GM23338 (cell line): Measurements from ENCODE around the gene SEC11C. TPM values are rescaled to one million over a fixed set of nuclear protein-coding genes. Genes with fewer than 3 reads are reported as not detected.

Experiments used
- ATAC-seq: fragments of 200-7000 bp; cut with Tn5 transposase; 3 replicates; pipeline ENCODE4 v1.9.1; 2020
- DNase-seq: peaks from one replicate; pipeline ENCODE4 v3.0.0-alpha.2; 2015; ENCODE audit warnings: low spot score
- H2AFZ ChIP-seq: fragments of 200-600 bp; sonication (generic); 2 replicates; pipeline ENCODE4 v1.8.0; 2016; ENCODE audit warnings: antibody characterized with exemption, mild to moderate bottlenecking, moderate library complexity
- H3F3A ChIP-seq: fragments of 200-600 bp; sonication (generic); replicated peaks from 2 replicates; pipeline ENCODE4 v1.8.0; 2017; ENCODE audit warnings: antibody characterized with exemption, mixed run types, low read depth
- H3K27ac ChIP-seq: fragments of 200-600 bp; sonication (generic); 2 replicates; pipeline ENCODE4 v1.6.1; 2016; ENCODE audit warnings: low read depth
- H3K27me3 ChIP-seq: fragments of 200-600 bp; sonication (generic); 2 replicates; pipeline ENCODE4 v1.8.0; 2016; ENCODE audit warnings: mild to moderate bottlenecking, mixed run types, moderate library complexity; ENCODE audit not compliant: insufficient read depth
- H3K36me3 ChIP-seq: fragments of 200-600 bp; sonication (generic); 2 replicates; pipeline ENCODE4 v1.8.0; 2016; ENCODE audit warnings: mild to moderate bottlenecking; ENCODE audit not compliant: insufficient read depth
- H3K4me1 ChIP-seq: fragments of 200-600 bp; sonication (generic); 2 replicates; pipeline ENCODE4 v1.8.0; 2016; ENCODE audit warnings: mild to moderate bottlenecking, moderate library complexity; ENCODE audit not compliant: insufficient read depth
- H3K4me2 ChIP-seq: fragments of 200-600 bp; sonication (generic); 2 replicates; pipeline ENCODE4 v1.7.1; 2017; ENCODE audit warnings: mixed run types
- H3K4me3 ChIP-seq: fragments of 200-600 bp; sonication (generic); 2 replicates; pipeline ENCODE4 v1.6.1; 2016; ENCODE audit warnings: mixed run types
- H3K79me2 ChIP-seq: fragments of 200-600 bp; sonication (generic); replicated peaks from 2 replicates; pipeline ENCODE4 v1.8.0; 2017; ENCODE audit warnings: mild to moderate bottlenecking; ENCODE audit not compliant: insufficient read depth
- H3K9me2 ChIP-seq: fragments of 200-600 bp; sonication (generic); 2 replicates; pipeline ENCODE4 v1.8.0; 2017; ENCODE audit not compliant: insufficient read depth
- H4K20me1 ChIP-seq: fragments of 200-600 bp; sonication (generic); replicated peaks from 2 replicates; pipeline ENCODE4 v1.8.0; 2017; ENCODE audit warnings: mild to moderate bottlenecking; ENCODE audit not compliant: insufficient read depth
- H3K27ac Mint-ChIP-seq: 2 replicates; pipeline ENCODE4 v1.8.0; 2020; ENCODE audit warnings: inconsistent platforms, mild to moderate bottlenecking, moderate library complexity, mixed read lengths
- H3K27me3 Mint-ChIP-seq: 3 replicates; pipeline ENCODE4 v1.8.0; 2022; ENCODE audit warnings: low read depth, mild to moderate bottlenecking, moderate library complexity, mixed read lengths, inconsistent platforms; ENCODE audit not compliant: insufficient read depth, poor library complexity
- H3K36me3 Mint-ChIP-seq: 3 replicates; pipeline ENCODE4 v1.8.0; 2021; ENCODE audit warnings: low read depth, mild to moderate bottlenecking, inconsistent platforms, moderate library complexity, mixed read lengths
- H3K4me1 Mint-ChIP-seq: 3 replicates; pipeline ENCODE4 v1.8.0; 2020; ENCODE audit warnings: mild to moderate bottlenecking, inconsistent platforms, mixed read lengths
- H3K4me3 Mint-ChIP-seq: 3 replicates; pipeline ENCODE4 v1.8.0; 2021; ENCODE audit warnings: moderate library complexity, mild to moderate bottlenecking, inconsistent platforms, mixed read lengths
- H3K9me3 Mint-ChIP-seq: 3 replicates; pipeline ENCODE4 v1.8.0; 2020; ENCODE audit warnings: moderate library complexity, mild to moderate bottlenecking, inconsistent platforms, mixed read lengths
- CREB1 ChIP-seq: fragments of 250-450 bp; sonication (Bioruptor Pico); IDR thresholded peaks from 2 replicates; pipeline ENCODE4 v1.5.0; 2020; ENCODE audit warnings: low read depth, mild to moderate bottlenecking, moderate library complexity
- EZH2 ChIP-seq: fragments of 200-600 bp; sonication (generic); IDR thresholded peaks from one replicate; pipeline ENCODE4 v1.8.0; 2017; ENCODE audit warnings: antibody characterized with exemption, mild to moderate bottlenecking, low read depth; ENCODE audit not compliant: unreplicated experiment
- EZH2phosphoT487 ChIP-seq: fragments of 200-600 bp; sonication (generic); IDR thresholded peaks from one replicate; pipeline ENCODE4 v1.8.1; 2018; ENCODE audit warnings: antibody characterized with exemption; ENCODE audit not compliant: unreplicated experiment
- JUNB ChIP-seq: IDR thresholded peaks from one replicate; pipeline ENCODE4 v1.6.1; 2016; ENCODE audit warnings: antibody characterized with exemption; ENCODE audit not compliant: unreplicated experiment
- NANOG ChIP-seq: IDR thresholded peaks from 2 replicates; pipeline ENCODE4 v1.6.1; 2016; ENCODE audit warnings: antibody characterized with exemption, borderline replicate concordance
- POLR2AphosphoS5 ChIP-seq: IDR thresholded peaks from 2 replicates; pipeline ENCODE4 v1.6.1; 2016; ENCODE audit warnings: antibody characterized with exemption, low read depth
- STAT1 ChIP-seq: IDR thresholded peaks from one replicate; pipeline ENCODE4 v1.6.1; 2016; ENCODE audit warnings: antibody characterized with exemption; ENCODE audit not compliant: unreplicated experiment
- ZNF114 ChIP-seq: fragments of 250-450 bp; sonication (Bioruptor Pico); IDR thresholded peaks from 2 replicates; pipeline ENCODE4 v1.5.0; 2020; ENCODE audit warnings: mild to moderate bottlenecking, moderate library complexity
- ZNF331 ChIP-seq: fragments of 250-450 bp; sonication (Bioruptor Pico); IDR thresholded peaks from 2 replicates; pipeline ENCODE4 v1.5.0; 2020; ENCODE audit warnings: low read depth, mild to moderate bottlenecking, moderate library complexity
- polyA plus RNA-seq: library from polyadenylated mRNA; unstranded; fragments of >200 nt; fragmentation: Nextera tagmentation; extraction: Ambion mirVana; gene quantifications from 2 replicates; pipeline ENCODE4 v1.2.1, GENCODE V29; 2016
- total RNA-seq: library from RNA; depleted of rRNA; stranded (reverse); fragments of >200 nt; shearing (Covaris generic); gene quantifications from 2 replicates; pipeline ENCODE4 v1.2.3, GENCODE V29; 2014
- TF ChIP-seq, protein P1 (sequence below), 2 experiments: fragments of 200-600 bp in 1 of 2; sonication (generic) in 1 of 2; conservative IDR thresholded peaks; 2 replicates each; pipeline versions ENCODE4 v1.5.1 to v1.6.1; 2016 to 2017; ENCODE audit warnings: antibody characterized with exemption in 2 of 2, low read depth in 2 of 2, mild to moderate bottlenecking in 2 of 2, moderate library complexity in 1 of 2
- TF ChIP-seq, protein P2 (sequence below): IDR thresholded peaks from 2 replicates; pipeline ENCODE4 v1.6.1; 2016; ENCODE audit warnings: antibody characterized with exemption
- TF ChIP-seq, protein P3 (sequence below): IDR thresholded peaks from one replicate; pipeline ENCODE4 v1.6.1; 2018; ENCODE audit warnings: antibody characterized with exemption; ENCODE audit not compliant: unreplicated experiment
- TF ChIP-seq, protein P4 (sequence below): fragments of 250-450 bp; sonication (Bioruptor Pico); IDR thresholded peaks from 2 replicates; pipeline ENCODE4 v1.5.0; 2020; ENCODE audit warnings: mild to moderate bottlenecking, moderate library complexity

Gene SEC11C
- total and polyA plus RNA-seq, 2 experiments from 2014 or later: 31.7 to 169 TPM

DNA sequence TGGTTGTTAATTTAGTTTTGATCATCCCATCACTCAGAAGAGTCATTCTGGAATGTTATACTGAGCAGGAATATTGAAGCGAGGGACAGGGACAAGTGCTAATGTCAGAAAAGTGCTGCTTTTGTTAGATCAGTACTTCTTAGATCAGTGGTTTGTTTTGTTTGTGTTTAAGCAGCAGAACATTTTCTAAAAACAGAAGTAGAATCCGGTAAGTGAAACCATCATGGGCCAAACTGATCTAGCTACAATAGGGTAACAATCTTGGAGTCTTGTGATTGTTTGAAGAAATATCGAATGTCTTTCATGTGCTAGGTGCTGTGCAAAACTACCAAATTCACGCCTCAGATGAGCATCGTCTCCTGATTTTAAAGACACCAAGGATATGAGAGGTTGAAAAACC is 45.1 kb upstream of the SEC11C start:
- TF ChIP-seq STAT1 (no peak), ZNF331 (no peak), EZH2 (no peak), EZH2phosphoT487 (no peak), ZNF114 (CRISPR knock-in tag) (no peak), CREB1 (CRISPR knock-in tag) (no peak), JUNB (no peak), NANOG (no peak), POLR2AphosphoS5 (no peak)
- TF ChIP-seq, protein P1, sequence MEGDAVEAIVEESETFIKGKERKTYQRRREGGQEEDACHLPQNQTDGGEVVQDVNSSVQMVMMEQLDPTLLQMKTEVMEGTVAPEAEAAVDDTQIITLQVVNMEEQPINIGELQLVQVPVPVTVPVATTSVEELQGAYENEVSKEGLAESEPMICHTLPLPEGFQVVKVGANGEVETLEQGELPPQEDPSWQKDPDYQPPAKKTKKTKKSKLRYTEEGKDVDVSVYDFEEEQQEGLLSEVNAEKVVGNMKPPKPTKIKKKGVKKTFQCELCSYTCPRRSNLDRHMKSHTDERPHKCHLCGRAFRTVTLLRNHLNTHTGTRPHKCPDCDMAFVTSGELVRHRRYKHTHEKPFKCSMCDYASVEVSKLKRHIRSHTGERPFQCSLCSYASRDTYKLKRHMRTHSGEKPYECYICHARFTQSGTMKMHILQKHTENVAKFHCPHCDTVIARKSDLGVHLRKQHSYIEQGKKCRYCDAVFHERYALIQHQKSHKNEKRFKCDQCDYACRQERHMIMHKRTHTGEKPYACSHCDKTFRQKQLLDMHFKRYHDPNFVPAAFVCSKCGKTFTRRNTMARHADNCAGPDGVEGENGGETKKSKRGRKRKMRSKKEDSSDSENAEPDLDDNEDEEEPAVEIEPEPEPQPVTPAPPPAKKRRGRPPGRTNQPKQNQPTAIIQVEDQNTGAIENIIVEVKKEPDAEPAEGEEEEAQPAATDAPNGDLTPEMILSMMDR (conservative IDR thresholded peaks at IDR 0.05; ENCODE audit: low read depth in 2 of 2): no peak
- TF ChIP-seq, protein P2, sequence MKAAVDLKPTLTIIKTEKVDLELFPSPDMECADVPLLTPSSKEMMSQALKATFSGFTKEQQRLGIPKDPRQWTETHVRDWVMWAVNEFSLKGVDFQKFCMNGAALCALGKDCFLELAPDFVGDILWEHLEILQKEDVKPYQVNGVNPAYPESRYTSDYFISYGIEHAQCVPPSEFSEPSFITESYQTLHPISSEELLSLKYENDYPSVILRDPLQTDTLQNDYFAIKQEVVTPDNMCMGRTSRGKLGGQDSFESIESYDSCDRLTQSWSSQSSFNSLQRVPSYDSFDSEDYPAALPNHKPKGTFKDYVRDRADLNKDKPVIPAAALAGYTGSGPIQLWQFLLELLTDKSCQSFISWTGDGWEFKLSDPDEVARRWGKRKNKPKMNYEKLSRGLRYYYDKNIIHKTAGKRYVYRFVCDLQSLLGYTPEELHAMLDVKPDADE: no peak
- TF ChIP-seq, protein P3, sequence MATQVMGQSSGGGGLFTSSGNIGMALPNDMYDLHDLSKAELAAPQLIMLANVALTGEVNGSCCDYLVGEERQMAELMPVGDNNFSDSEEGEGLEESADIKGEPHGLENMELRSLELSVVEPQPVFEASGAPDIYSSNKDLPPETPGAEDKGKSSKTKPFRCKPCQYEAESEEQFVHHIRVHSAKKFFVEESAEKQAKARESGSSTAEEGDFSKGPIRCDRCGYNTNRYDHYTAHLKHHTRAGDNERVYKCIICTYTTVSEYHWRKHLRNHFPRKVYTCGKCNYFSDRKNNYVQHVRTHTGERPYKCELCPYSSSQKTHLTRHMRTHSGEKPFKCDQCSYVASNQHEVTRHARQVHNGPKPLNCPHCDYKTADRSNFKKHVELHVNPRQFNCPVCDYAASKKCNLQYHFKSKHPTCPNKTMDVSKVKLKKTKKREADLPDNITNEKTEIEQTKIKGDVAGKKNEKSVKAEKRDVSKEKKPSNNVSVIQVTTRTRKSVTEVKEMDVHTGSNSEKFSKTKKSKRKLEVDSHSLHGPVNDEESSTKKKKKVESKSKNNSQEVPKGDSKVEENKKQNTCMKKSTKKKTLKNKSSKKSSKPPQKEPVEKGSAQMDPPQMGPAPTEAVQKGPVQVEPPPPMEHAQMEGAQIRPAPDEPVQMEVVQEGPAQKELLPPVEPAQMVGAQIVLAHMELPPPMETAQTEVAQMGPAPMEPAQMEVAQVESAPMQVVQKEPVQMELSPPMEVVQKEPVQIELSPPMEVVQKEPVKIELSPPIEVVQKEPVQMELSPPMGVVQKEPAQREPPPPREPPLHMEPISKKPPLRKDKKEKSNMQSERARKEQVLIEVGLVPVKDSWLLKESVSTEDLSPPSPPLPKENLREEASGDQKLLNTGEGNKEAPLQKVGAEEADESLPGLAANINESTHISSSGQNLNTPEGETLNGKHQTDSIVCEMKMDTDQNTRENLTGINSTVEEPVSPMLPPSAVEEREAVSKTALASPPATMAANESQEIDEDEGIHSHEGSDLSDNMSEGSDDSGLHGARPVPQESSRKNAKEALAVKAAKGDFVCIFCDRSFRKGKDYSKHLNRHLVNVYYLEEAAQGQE: no peak
- TF ChIP-seq, protein P4, sequence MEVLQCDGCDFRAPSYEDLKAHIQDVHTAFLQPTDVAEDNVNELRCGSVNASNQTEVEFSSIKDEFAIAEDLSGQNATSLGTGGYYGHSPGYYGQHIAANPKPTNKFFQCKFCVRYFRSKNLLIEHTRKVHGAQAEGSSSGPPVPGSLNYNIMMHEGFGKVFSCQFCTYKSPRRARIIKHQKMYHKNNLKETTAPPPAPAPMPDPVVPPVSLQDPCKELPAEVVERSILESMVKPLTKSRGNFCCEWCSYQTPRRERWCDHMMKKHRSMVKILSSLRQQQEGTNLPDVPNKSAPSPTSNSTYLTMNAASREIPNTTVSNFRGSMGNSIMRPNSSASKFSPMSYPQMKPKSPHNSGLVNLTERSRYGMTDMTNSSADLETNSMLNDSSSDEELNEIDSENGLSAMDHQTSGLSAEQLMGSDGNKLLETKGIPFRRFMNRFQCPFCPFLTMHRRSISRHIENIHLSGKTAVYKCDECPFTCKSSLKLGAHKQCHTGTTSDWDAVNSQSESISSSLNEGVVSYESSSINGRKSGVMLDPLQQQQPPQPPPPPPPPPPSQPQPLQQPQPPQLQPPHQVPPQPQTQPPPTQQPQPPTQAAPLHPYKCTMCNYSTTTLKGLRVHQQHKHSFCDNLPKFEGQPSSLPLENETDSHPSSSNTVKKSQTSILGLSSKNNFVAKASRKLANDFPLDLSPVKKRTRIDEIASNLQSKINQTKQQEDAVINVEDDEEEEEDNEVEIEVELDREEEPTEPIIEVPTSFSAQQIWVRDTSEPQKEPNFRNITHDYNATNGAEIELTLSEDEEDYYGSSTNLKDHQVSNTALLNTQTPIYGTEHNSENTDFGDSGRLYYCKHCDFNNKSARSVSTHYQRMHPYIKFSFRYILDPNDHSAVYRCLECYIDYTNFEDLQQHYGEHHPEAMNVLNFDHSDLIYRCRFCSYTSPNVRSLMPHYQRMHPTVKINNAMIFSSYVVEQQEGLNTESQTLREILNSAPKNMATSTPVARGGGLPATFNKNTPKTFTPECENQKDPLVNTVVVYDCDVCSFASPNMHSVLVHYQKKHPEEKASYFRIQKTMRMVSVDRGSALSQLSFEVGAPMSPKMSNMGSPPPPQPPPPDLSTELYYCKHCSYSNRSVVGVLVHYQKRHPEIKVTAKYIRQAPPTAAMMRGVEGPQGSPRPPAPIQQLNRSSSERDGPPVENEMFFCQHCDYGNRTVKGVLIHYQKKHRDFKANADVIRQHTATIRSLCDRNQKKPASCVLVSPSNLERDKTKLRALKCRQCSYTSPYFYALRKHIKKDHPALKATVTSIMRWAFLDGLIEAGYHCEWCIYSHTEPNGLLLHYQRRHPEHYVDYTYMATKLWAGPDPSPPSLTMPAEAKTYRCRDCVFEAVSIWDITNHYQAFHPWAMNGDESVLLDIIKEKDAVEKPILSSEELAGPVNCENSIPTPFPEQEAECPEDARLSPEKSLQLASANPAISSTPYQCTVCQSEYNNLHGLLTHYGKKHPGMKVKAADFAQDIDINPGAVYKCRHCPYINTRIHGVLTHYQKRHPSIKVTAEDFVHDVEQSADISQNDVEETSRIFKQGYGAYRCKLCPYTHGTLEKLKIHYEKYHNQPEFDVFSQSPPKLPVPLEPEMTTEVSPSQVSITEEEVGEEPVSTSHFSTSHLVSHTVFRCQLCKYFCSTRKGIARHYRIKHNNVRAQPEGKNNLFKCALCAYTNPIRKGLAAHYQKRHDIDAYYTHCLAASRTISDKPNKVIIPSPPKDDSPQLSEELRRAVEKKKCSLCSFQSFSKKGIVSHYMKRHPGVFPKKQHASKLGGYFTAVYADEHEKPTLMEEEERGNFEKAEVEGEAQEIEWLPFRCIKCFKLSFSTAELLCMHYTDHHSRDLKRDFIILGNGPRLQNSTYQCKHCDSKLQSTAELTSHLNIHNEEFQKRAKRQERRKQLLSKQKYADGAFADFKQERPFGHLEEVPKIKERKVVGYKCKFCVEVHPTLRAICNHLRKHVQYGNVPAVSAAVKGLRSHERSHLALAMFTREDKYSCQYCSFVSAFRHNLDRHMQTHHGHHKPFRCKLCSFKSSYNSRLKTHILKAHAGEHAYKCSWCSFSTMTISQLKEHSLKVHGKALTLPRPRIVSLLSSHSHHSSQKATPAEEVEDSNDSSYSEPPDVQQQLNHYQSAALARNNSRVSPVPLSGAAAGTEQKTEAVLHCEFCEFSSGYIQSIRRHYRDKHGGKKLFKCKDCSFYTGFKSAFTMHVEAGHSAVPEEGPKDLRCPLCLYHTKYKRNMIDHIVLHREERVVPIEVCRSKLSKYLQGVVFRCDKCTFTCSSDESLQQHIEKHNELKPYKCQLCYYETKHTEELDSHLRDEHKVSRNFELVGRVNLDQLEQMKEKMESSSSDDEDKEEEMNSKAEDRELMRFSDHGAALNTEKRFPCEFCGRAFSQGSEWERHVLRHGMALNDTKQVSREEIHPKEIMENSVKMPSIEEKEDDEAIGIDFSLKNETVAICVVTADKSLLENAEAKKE (CRISPR knock-in tag): no peak
- peaks cover 24% of the 10 kb centered on the region for H3K9me2 ChIP-seq
- H3K36me3 ChIP-seq: no peaks in the 10 kb centered on the region
- peak overlapping the region; percentile 43; the same call in 1 of the 2 replicates for H2AFZ ChIP-seq
- peaks cover 19% of the 10 kb centered on the region for H3K4me1 Mint-ChIP-seq
- peaks cover 8% of the 10 kb centered on the region; the same call in 1 of the 2 replicates for H3K4me1 ChIP-seq
- no peaks in the 10 kb centered on the region for H4K20me1 ChIP-seq
- no peak overlapping the region for H3K4me2 ChIP-seq
- H3K4me3 Mint-ChIP-seq: no peak overlapping the region
- no peak overlapping the region for H3K27ac ChIP-seq
- no peak overlapping the region for H3K4me3 ChIP-seq
- H3K79me2 ChIP-seq: no peaks in the 10 kb centered on the region
- no peaks in the 10 kb centered on the region for H3K9me3 Mint-ChIP-seq
- H3K27ac Mint-ChIP-seq: no peak overlapping the region
- no peak for DNase-seq
- H3K27me3 ChIP-seq: no peaks in the 10 kb centered on the region
- H3K27me3 Mint-ChIP-seq: peaks cover 4% of the 10 kb centered on the region
- H3K36me3 Mint-ChIP-seq: no peaks in the 10 kb centered on the region
- no peaks in the 10 kb centered on the region for H3F3A ChIP-seq
- no peak for ATAC-seq
